HEK293T (cell line): Measurements from ENCODE around the gene PSMC3IP.

ENCODE experiments used
- ARNT ChIP-seq: fragments of 450-650 bp; IDR thresholded peaks from 2 replicates; pipeline ENCODE4 v1.6.1; 2017; ENCODE audit warnings: mild to moderate bottlenecking
- BHLHE40 ChIP-seq: fragments of 450-650 bp; IDR thresholded peaks from 2 replicates; pipeline ENCODE4 v1.6.1; 2016; ENCODE audit warnings: mild to moderate bottlenecking, moderate library complexity, borderline replicate concordance
- CTBP1 ChIP-seq: fragments of 450-650 bp; IDR thresholded peaks from 2 replicates; pipeline ENCODE4 v1.6.1; 2016; ENCODE audit warnings: borderline replicate concordance
- FOXA1 ChIP-seq: fragments of 450-650 bp; IDR thresholded peaks from 2 replicates; pipeline ENCODE4 v1.6.1; 2016; ENCODE audit warnings: mild to moderate bottlenecking
- FOXK2 ChIP-seq: fragments of 450-650 bp; IDR thresholded peaks from 2 replicates; pipeline ENCODE4 v1.6.1; 2016; ENCODE audit warnings: mild to moderate bottlenecking
- FOXM1 ChIP-seq: fragments of 450-650 bp; IDR thresholded peaks from 2 replicates; pipeline ENCODE4 v1.6.1; 2017; ENCODE audit warnings: mild to moderate bottlenecking, borderline replicate concordance
- LEF1 ChIP-seq: fragments of 450-650 bp; IDR thresholded peaks from 2 replicates; pipeline ENCODE4 v1.6.1; 2017; ENCODE audit warnings: mild to moderate bottlenecking, borderline replicate concordance
- NFRKB ChIP-seq: fragments of 450-650 bp; IDR thresholded peaks from 2 replicates; pipeline ENCODE4 v1.6.1; 2016; ENCODE audit warnings: mild to moderate bottlenecking, moderate library complexity
- SP1 ChIP-seq: fragments of 450-650 bp; IDR thresholded peaks from 2 replicates; pipeline ENCODE4 v1.6.1; 2017
- ZNF384 ChIP-seq: fragments of 450-650 bp; IDR thresholded peaks from 2 replicates; pipeline ENCODE4 v1.6.1; 2016

DNA sequence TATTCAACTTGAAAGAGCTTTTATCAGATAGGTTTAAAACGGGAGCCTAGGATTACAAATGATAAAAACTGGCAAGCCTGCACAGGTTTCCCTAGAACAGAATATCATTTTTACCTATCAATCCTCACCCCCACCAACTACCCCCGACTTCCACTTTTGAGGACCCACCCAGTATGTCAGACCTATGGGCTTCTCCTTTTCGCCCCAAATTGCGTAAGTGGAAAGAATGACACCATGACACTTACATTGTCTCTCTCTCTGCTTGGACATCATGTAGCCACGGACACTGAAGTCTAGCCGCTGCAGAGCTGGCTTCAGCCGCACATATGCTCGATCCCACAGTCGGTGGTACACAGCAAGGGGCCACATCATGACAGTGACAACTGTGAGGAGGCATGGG, 7.4 kb upstream of the PSMC3IP start:
- TF ChIP-seq FOXA1 (no peak), FOXM1 (no peak), BHLHE40 (no peak), ZNF384 (no peak), FOXK2 (no peak), ARNT (no peak), LEF1 (no peak), CTBP1 (no peak), SP1 (no peak), NFRKB (no peak)
